HEK293 (cell line): ENCODE results near the gene EPAS1.

Source experiments
- CTCF ChIA-PET: fragments of 350-600 bp; formaldehyde crosslinking; extraction: SDS; loops from one replicate; lab custom pipeline; 2021; ENCODE audit warnings: antibody characterized with exemption; lab: Yijun Ruan, JAX
- POLR2A ChIA-PET: fragments of 300-600 bp; formaldehyde crosslinking; extraction: SDS; loops from one replicate; lab custom pipeline; 2020; ENCODE audit warnings: antibody characterized with exemption, inconsistent platforms; lab: Yijun Ruan, JAX
- H3K27ac ChIP-seq: fragments of 200-500 bp; sonication (Bioruptor generic); 2 replicates; pipeline ENCODE4 v1.5.1; 2014; ENCODE audit warnings: low read depth, low read length, control low read depth, inconsistent platforms; ENCODE audit errors: extremely low read depth
- H3K36me3 ChIP-seq, 2 experiments: fragments of 200-500 bp in 1 of 2; sonication (Bioruptor generic) in 1 of 2; 1 replicate in 1 of 2; 2 replicates in 1 of 2; pipeline ENCODE4 v1.5.1; 2014 to 2017; ENCODE audit warnings: inconsistent platforms in 2 of 2, low read length in 2 of 2; ENCODE audit not compliant: control insufficient read depth in 2 of 2, insufficient read depth in 1 of 2
- H3K4me1 ChIP-seq: fragments of 200-500 bp; sonication (Bioruptor generic); 2 replicates; pipeline ENCODE4 v1.5.1; 2014; ENCODE audit warnings: mild to moderate bottlenecking, low read length, inconsistent platforms; ENCODE audit not compliant: control insufficient read depth, insufficient read depth
- H3K4me3 ChIP-seq: 2 replicates; pipeline ENCODE4 v1.5.1; 2011; ENCODE audit warnings: low read depth, mild to moderate bottlenecking, control low read depth, low read length, moderate library complexity
- H3K9me3 ChIP-seq: fragments of 200-500 bp; sonication (Bioruptor generic); 2 replicates; pipeline ENCODE4 v1.5.1; 2014; ENCODE audit warnings: low read depth, low read length, inconsistent platforms; ENCODE audit not compliant: control insufficient read depth, insufficient read depth
- KLF1 ChIP-seq: fragments of 450-650 bp; formaldehyde crosslinking; IDR thresholded peaks from 2 replicates; pipeline ENCODE4 v1.5.1; 2016; ENCODE audit warnings: missing biosample characterization, missing genetic modification characterization
- KLF10 ChIP-seq: fragments of 450-650 bp; IDR thresholded peaks from 2 replicates; pipeline ENCODE4 v1.5.1; 2018; ENCODE audit warnings: missing biosample characterization, mild to moderate bottlenecking, missing genetic modification characterization
- KLF16 ChIP-seq: fragments of 450-650 bp; formaldehyde crosslinking; IDR thresholded peaks from 2 replicates; pipeline ENCODE4 v1.5.1; 2017; ENCODE audit warnings: missing biosample characterization, missing genetic modification characterization
- KLF7 ChIP-seq: fragments of 450-650 bp; formaldehyde crosslinking; IDR thresholded peaks from 2 replicates; pipeline ENCODE4 v1.5.1; 2016; ENCODE audit warnings: missing biosample characterization, missing genetic modification characterization, borderline replicate concordance
- MZF1 ChIP-seq: fragments of 450-650 bp; formaldehyde crosslinking; IDR thresholded peaks from 2 replicates; pipeline ENCODE4 v1.5.1; 2017; ENCODE audit warnings: missing biosample characterization, missing genetic modification characterization, borderline replicate concordance
- SETDB1 ChIP-seq: IDR thresholded peaks from one replicate; pipeline ENCODE4 v1.6.1; 2017; ENCODE audit warnings: mild to moderate bottlenecking, low read length, moderate library complexity, mixed read lengths; ENCODE audit not compliant: insufficient read length
- SP2 ChIP-seq: fragments of 450-650 bp; formaldehyde crosslinking; IDR thresholded peaks from 2 replicates; pipeline ENCODE4 v1.5.1; 2016; ENCODE audit warnings: missing biosample characterization, missing genetic modification characterization
- ZBTB20 ChIP-seq: fragments of 450-650 bp; formaldehyde crosslinking; IDR thresholded peaks from 2 replicates; pipeline ENCODE4 v1.5.1; 2016; ENCODE audit warnings: missing biosample characterization, missing genetic modification characterization
- ZNF146 ChIP-seq: fragments of 450-650 bp; formaldehyde crosslinking; IDR thresholded peaks from 2 replicates; pipeline ENCODE4 v1.5.1; 2016; ENCODE audit warnings: missing biosample characterization, missing genetic modification characterization
- ZNF157 ChIP-seq: fragments of 450-650 bp; formaldehyde crosslinking; IDR thresholded peaks from 2 replicates; pipeline ENCODE4 v1.5.1; 2016; ENCODE audit warnings: missing biosample characterization, missing genetic modification characterization
- ZNF2 ChIP-seq: fragments of 450-650 bp; formaldehyde crosslinking; IDR thresholded peaks from 2 replicates; pipeline ENCODE4 v1.5.1; 2016; ENCODE audit warnings: missing biosample characterization, missing genetic modification characterization
- ZNF202 ChIP-seq: fragments of 450-650 bp; formaldehyde crosslinking; IDR thresholded peaks from 2 replicates; pipeline ENCODE4 v1.5.1; 2016; ENCODE audit warnings: missing biosample characterization, missing genetic modification characterization, borderline replicate concordance
- ZNF280C ChIP-seq: fragments of 450-650 bp; formaldehyde crosslinking; IDR thresholded peaks from 2 replicates; pipeline ENCODE4 v1.5.1; 2016; ENCODE audit warnings: missing biosample characterization, missing genetic modification characterization
- ZNF354C ChIP-seq: fragments of 450-650 bp; formaldehyde crosslinking; IDR thresholded peaks from 2 replicates; pipeline ENCODE4 v1.5.1; 2016; ENCODE audit warnings: missing biosample characterization, missing genetic modification characterization, low read depth, borderline replicate concordance
- ZNF366 ChIP-seq: fragments of 450-650 bp; formaldehyde crosslinking; conservative IDR thresholded peaks from 2 replicates; pipeline ENCODE4 v1.5.1; 2016; ENCODE audit warnings: missing biosample characterization, missing genetic modification characterization
- ZNF394 ChIP-seq: fragments of 450-650 bp; formaldehyde crosslinking; IDR thresholded peaks from 2 replicates; pipeline ENCODE4 v1.5.1; 2016; ENCODE audit warnings: missing biosample characterization, missing genetic modification characterization, mild to moderate bottlenecking, moderate library complexity, borderline replicate concordance
- ZNF416 ChIP-seq: fragments of 450-650 bp; formaldehyde crosslinking; IDR thresholded peaks from 2 replicates; pipeline ENCODE4 v1.5.1; 2016; ENCODE audit warnings: missing biosample characterization, missing genetic modification characterization
- ZNF433 ChIP-seq: fragments of 450-650 bp; formaldehyde crosslinking; IDR thresholded peaks from 2 replicates; pipeline ENCODE4 v1.5.1; 2016; ENCODE audit warnings: missing biosample characterization, missing genetic modification characterization, low read depth
- ZNF473 ChIP-seq: fragments of 450-650 bp; formaldehyde crosslinking; IDR thresholded peaks from 2 replicates; pipeline ENCODE4 v1.5.1; 2017; ENCODE audit warnings: missing biosample characterization, missing genetic modification characterization
- ZNF510 ChIP-seq: fragments of 450-650 bp; formaldehyde crosslinking; IDR thresholded peaks from 2 replicates; pipeline ENCODE4 v1.5.1; 2018; ENCODE audit warnings: mild to moderate bottlenecking, missing genetic modification characterization, missing biosample characterization; ENCODE audit not compliant: insufficient replicate concordance
- ZNF521 ChIP-seq: fragments of 450-650 bp; formaldehyde crosslinking; IDR thresholded peaks from 2 replicates; pipeline ENCODE4 v1.5.1; 2017; ENCODE audit warnings: missing biosample characterization, mild to moderate bottlenecking, missing genetic modification characterization
- ZNF555 ChIP-seq: fragments of 450-650 bp; formaldehyde crosslinking; conservative IDR thresholded peaks from 2 replicates; pipeline ENCODE4 v1.5.1; 2017; ENCODE audit warnings: missing biosample characterization, mild to moderate bottlenecking, missing genetic modification characterization, inconsistent platforms
- ZNF600 ChIP-seq: fragments of 450-650 bp; formaldehyde crosslinking; IDR thresholded peaks from 2 replicates; pipeline ENCODE4 v1.5.1; 2016; ENCODE audit warnings: missing biosample characterization, missing genetic modification characterization
- ZNF621 ChIP-seq: fragments of 450-650 bp; formaldehyde crosslinking; IDR thresholded peaks from 2 replicates; pipeline ENCODE4 v1.5.1; 2017; ENCODE audit warnings: missing biosample characterization, missing genetic modification characterization
- ZNF624 ChIP-seq: fragments of 450-650 bp; formaldehyde crosslinking; IDR thresholded peaks from 2 replicates; pipeline ENCODE4 v1.5.1; 2017; ENCODE audit warnings: missing biosample characterization, missing genetic modification characterization
- ZNF658 ChIP-seq: fragments of 450-650 bp; formaldehyde crosslinking; IDR thresholded peaks from 2 replicates; pipeline ENCODE4; 2016; ENCODE audit warnings: missing biosample characterization, missing genetic modification characterization
- ZNF664 ChIP-seq: fragments of 450-650 bp; formaldehyde crosslinking; IDR thresholded peaks from 2 replicates; pipeline ENCODE4 v1.5.1; 2016; ENCODE audit warnings: missing biosample characterization, missing genetic modification characterization
- TF ChIP-seq, protein P1 (sequence below): fragments of 450-650 bp; formaldehyde crosslinking; IDR thresholded peaks from 2 replicates; pipeline ENCODE4 v1.5.1; 2016; ENCODE audit warnings: missing biosample characterization, missing genetic modification characterization
- TF ChIP-seq, protein P2 (sequence below): fragments of 450-650 bp; IDR thresholded peaks from 2 replicates; pipeline ENCODE4 v1.5.1; 2018; ENCODE audit warnings: missing biosample characterization, missing genetic modification characterization
- TF ChIP-seq, protein P3 (sequence below): IDR thresholded peaks from 2 replicates; pipeline ENCODE4 v1.6.1; 2011; ENCODE audit warnings: mild to moderate bottlenecking, low read depth, low read length, borderline replicate concordance

The EPAS1 gene

GRCh38 chr2:46392561-46393346 lies 95.5 kb downstream of the EPAS1 start:
- Histone ChIP-seq H3K27ac (no peak overlapping the region), H3K4me3 (no peak overlapping the region), H3K4me1 (no peaks in the 10 kb centered on the region), H3K36me3 (peaks cover 0 to 2% of the 10 kb centered on the region in 2 experiments; a peak in 1 of 3 replicates), H3K9me3 (no peaks in the 10 kb centered on the region)
- no peak for TF ChIP-seq ZNF510 (tag by site-specific recombination)
- TF ChIP-seq SP2 (tag by site-specific recombination): no peak
- TF ChIP-seq, protein P1, sequence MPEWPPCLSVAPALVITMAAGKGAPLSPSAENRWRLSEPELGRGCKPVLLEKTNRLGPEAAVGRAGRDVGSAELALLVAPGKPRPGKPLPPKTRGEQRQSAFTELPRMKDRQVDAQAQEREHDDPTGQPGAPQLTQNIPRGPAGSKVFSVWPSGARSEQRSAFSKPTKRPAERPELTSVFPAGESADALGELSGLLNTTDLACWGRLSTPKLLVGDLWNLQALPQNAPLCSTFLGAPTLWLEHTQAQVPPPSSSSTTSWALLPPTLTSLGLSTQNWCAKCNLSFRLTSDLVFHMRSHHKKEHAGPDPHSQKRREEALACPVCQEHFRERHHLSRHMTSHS (tag by site-specific recombination): no peak
- no peak for TF ChIP-seq ZNF621 (tag by site-specific recombination)
- no peak for TF ChIP-seq SETDB1
- TF ChIP-seq ZNF600 (tag by site-specific recombination): no peak
- TF ChIP-seq ZNF658 (tag by site-specific recombination): no peak
- TF ChIP-seq ZBTB20 (tag by site-specific recombination): no peak
- TF ChIP-seq ZNF433 (tag by site-specific recombination): no peak
- TF ChIP-seq ZNF202: no peak
- no peak for TF ChIP-seq ZNF157 (tag by site-specific recombination)
- TF ChIP-seq ZNF146 (tag by site-specific recombination): no peak
- ChIA-PET POLR2A (interaction anchor here (1.1 kb wide), 1 partner anchor 12 kb away, joined by 3 read pairs; no protein-coding TSS in a partner anchor), CTCF (interaction anchor here (0.9 kb wide), 1 partner anchor 26 kb away, joined by 3 read pairs; no protein-coding TSS in a partner anchor)

GRCh38 chr2:46393347-46393820 lies 96.2 kb downstream of the EPAS1 start:
- Histone ChIP-seq H3K4me3 (no peak overlapping the region), H3K9me3 (no peaks in the 10 kb centered on the region), H3K36me3 (no peaks in the 10 kb centered on the region), H3K27ac (no peak overlapping the region), H3K4me1 (no peaks in the 10 kb centered on the region)
- ChIA-PET POLR2A (interaction anchor here (1.1 kb wide), 1 partner anchor 12 kb away, joined by 3 read pairs; no protein-coding TSS in a partner anchor), CTCF (interaction anchor here (0.9 kb wide), 1 partner anchor 27 kb away, joined by 3 read pairs; no protein-coding TSS in a partner anchor)
- TF ChIP-seq, protein P2, sequence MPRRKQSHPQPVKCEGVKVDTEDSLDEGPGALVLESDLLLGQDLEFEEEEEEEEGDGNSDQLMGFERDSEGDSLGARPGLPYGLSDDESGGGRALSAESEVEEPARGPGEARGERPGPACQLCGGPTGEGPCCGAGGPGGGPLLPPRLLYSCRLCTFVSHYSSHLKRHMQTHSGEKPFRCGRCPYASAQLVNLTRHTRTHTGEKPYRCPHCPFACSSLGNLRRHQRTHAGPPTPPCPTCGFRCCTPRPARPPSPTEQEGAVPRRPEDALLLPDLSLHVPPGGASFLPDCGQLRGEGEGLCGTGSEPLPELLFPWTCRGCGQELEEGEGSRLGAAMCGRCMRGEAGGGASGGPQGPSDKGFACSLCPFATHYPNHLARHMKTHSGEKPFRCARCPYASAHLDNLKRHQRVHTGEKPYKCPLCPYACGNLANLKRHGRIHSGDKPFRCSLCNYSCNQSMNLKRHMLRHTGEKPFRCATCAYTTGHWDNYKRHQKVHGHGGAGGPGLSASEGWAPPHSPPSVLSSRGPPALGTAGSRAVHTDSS (tag by site-specific recombination): no peak
- TF ChIP-seq ZNF394 (tag by site-specific recombination) (no peak), ZNF555 (tag by site-specific recombination) (no peak), KLF7 (tag by site-specific recombination) (no peak), ZNF354C (tag by site-specific recombination) (no peak), ZNF416 (tag by site-specific recombination) (no peak), ZNF2 (tag by site-specific recombination) (no peak), KLF1 (tag by site-specific recombination) (no peak), ZNF521 (tag by site-specific recombination) (no peak), KLF10 (no peak), ZNF473 (tag by site-specific recombination) (no peak), ZNF280C (no peak), ZNF366 (tag by site-specific recombination) (no peak), MZF1 (tag by site-specific recombination) (no peak), ZNF664 (tag by site-specific recombination) (no peak), KLF16 (tag by site-specific recombination) (no peak), ZNF624 (no peak)
- TF ChIP-seq, protein P3, sequence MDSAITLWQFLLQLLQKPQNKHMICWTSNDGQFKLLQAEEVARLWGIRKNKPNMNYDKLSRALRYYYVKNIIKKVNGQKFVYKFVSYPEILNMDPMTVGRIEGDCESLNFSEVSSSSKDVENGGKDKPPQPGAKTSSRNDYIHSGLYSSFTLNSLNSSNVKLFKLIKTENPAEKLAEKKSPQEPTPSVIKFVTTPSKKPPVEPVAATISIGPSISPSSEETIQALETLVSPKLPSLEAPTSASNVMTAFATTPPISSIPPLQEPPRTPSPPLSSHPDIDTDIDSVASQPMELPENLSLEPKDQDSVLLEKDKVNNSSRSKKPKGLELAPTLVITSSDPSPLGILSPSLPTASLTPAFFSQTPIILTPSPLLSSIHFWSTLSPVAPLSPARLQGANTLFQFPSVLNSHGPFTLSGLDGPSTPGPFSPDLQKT: no peak
